HEK293T (cell line): Measurements from ENCODE around the gene CASP12.
A peak's percentile ranks its signal among the peaks of the same experiment; 100 is the strongest.
"Not testable (repeated sequence)": the region's sequence is repeated elsewhere in the genome, so short reads cannot be mapped to it uniquely, and the experiment has no call there.

ENCODE experiments used
- CTCF ChIA-PET: fragments of 350-600 bp; formaldehyde crosslinking; extraction: SDS; loops from one replicate; lab custom pipeline; 2021; ENCODE audit warnings: antibody characterized with exemption, inconsistent platforms; lab: Yijun Ruan, JAX
- POLR2A ChIA-PET: fragments of 350-600 bp; formaldehyde crosslinking; extraction: SDS; loops from one replicate; lab custom pipeline; 2020; ENCODE audit warnings: antibody characterized with exemption, inconsistent platforms; lab: Yijun Ruan, JAX
- DNase-seq: peaks from one replicate; pipeline ENCODE4 v3.0.0; 2012; ENCODE audit warnings: mixed read lengths; ENCODE audit errors: extremely low spot score
- ARNT ChIP-seq: fragments of 450-650 bp; IDR thresholded peaks from 2 replicates; pipeline ENCODE4 v1.6.1; 2017; ENCODE audit warnings: mild to moderate bottlenecking
- BHLHE40 ChIP-seq: fragments of 450-650 bp; IDR thresholded peaks from 2 replicates; pipeline ENCODE4 v1.6.1; 2016; ENCODE audit warnings: mild to moderate bottlenecking, moderate library complexity, borderline replicate concordance
- CTBP1 ChIP-seq: fragments of 450-650 bp; IDR thresholded peaks from 2 replicates; pipeline ENCODE4 v1.6.1; 2016; ENCODE audit warnings: borderline replicate concordance
- ELF4 ChIP-seq: fragments of 450-650 bp; IDR thresholded peaks from 2 replicates; pipeline ENCODE4 v1.6.1; 2017; ENCODE audit warnings: antibody characterized with exemption
- FOXA1 ChIP-seq: fragments of 450-650 bp; IDR thresholded peaks from 2 replicates; pipeline ENCODE4 v1.6.1; 2016; ENCODE audit warnings: mild to moderate bottlenecking
- FOXK2 ChIP-seq: fragments of 450-650 bp; IDR thresholded peaks from 2 replicates; pipeline ENCODE4 v1.6.1; 2016; ENCODE audit warnings: mild to moderate bottlenecking
- FOXM1 ChIP-seq: fragments of 450-650 bp; IDR thresholded peaks from 2 replicates; pipeline ENCODE4 v1.6.1; 2017; ENCODE audit warnings: mild to moderate bottlenecking, borderline replicate concordance
- HDGF ChIP-seq: fragments of 450-650 bp; IDR thresholded peaks from 2 replicates; pipeline ENCODE4 v1.6.1; 2017; ENCODE audit warnings: antibody characterized with exemption, borderline replicate concordance
- L3MBTL2 ChIP-seq: fragments of 450-650 bp; conservative IDR thresholded peaks from 2 replicates; pipeline ENCODE4 v1.6.1; 2016; ENCODE audit warnings: mild to moderate bottlenecking
- LEF1 ChIP-seq: fragments of 450-650 bp; IDR thresholded peaks from 2 replicates; pipeline ENCODE4 v1.6.1; 2017; ENCODE audit warnings: mild to moderate bottlenecking, borderline replicate concordance
- NFRKB ChIP-seq: fragments of 450-650 bp; IDR thresholded peaks from 2 replicates; pipeline ENCODE4 v1.6.1; 2016; ENCODE audit warnings: mild to moderate bottlenecking, moderate library complexity
- PKNOX1 ChIP-seq: fragments of 450-650 bp; IDR thresholded peaks from 2 replicates; pipeline ENCODE4 v1.6.1; 2016
- SP1 ChIP-seq: fragments of 450-650 bp; IDR thresholded peaks from 2 replicates; pipeline ENCODE4 v1.6.1; 2017
- SUZ12 ChIP-seq: fragments of 450-650 bp; IDR thresholded peaks from 2 replicates; pipeline ENCODE4 v1.6.1; 2016; ENCODE audit warnings: mild to moderate bottlenecking
- TARDBP ChIP-seq: fragments of 450-650 bp; IDR thresholded peaks from 2 replicates; pipeline ENCODE4 v1.6.1; 2016
- ZNF384 ChIP-seq: fragments of 450-650 bp; IDR thresholded peaks from 2 replicates; pipeline ENCODE4 v1.6.1; 2016

Gene CASP12

DNA sequence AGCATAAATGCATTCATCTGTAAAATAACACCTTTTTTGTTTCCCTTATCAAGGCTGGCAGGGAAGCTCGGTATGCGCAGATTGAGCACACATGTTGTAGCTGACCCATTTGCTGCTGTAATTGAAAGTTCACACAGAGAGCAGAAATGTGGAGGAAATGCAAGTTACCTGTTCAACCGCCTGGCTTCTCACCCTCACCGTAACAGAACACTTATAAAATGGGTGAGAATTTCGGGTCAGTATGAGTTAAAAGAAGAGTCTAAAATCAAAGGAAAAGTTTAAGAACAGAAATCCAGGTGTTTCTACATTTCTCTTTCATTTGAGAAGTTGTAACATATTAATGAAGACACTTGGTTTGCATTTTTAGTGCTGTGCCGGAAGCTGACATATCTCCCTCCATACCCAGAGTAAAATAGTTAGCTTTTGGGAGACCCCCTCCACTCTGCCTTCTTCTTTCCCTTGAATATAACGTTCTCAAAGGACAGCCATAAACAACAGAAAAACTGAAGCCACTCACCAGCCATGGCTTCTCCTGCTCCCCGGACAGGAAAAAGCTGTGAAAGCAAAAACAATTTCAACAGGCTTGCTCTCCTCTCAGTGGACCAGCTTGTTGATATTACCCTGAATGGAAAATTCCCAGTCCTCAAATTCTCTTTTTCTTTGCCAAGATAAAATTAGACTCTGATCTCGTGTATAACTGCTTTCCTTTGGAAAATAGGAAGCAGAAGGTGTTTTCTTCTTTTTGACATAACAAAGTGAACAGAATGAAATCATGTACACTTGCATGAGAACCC is at the start of gene CASP12:
CASP12 (minus strand) TSS at position 570 of the 794 bp plus-strand sequence.
- CTCF ChIA-PET, result no interaction called here
- no peak for DNase-seq
- POLR2A ChIA-PET, result no interaction called here

DNA sequence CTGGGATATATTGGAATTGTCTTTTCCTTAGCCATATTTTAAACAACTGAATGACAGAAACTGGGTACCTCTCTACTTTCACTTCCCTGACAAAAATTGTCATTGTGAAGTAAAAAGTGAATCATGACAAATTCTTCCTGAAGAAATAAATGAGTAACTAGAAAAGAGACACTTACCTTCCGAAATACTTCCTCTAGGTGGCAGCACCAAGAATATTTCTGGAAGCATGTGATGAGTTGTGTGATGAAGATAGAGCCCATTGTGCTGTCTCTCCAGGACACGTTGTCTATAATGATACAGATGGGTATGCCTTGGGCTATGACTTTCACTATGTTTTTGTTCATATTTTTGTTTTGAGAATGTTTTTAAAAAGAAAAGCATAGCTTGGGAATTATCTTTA is 48.6 kb upstream of the CASP12 start:
- ChIA-PET POLR2A (no interaction called here), CTCF (no interaction called here)
- TF ChIP-seq LEF1 (no peak), L3MBTL2 (no peak), CTBP1 (no peak), HDGF (no peak), ZNF384 (no peak), SP1 (no peak), ARNT (no peak), SUZ12 (no peak), NFRKB (no peak), FOXA1 (no peak), BHLHE40 (no peak), ELF4 (no peak), FOXK2 (no peak), PKNOX1 (no peak), FOXM1 (no peak), TARDBP (no peak)
- peak; percentile 15 for DNase-seq

More for the DNA sequence above, at the start of gene CASP12:
- no peak for TF ChIP-seq ELF4
- no peak for TF ChIP-seq LEF1
- no peak for TF ChIP-seq FOXM1
- no peak for TF ChIP-seq FOXA1
- no peak for TF ChIP-seq PKNOX1
- TF ChIP-seq CTBP1, result no peak
- no peak for TF ChIP-seq SUZ12
- no peak for TF ChIP-seq ZNF384
- no peak for TF ChIP-seq SP1
- no peak for TF ChIP-seq L3MBTL2
- no peak for TF ChIP-seq NFRKB
- TF ChIP-seq ARNT, result no peak
- TF ChIP-seq BHLHE40, result no peak
- TF ChIP-seq TARDBP, result no peak
- no peak for TF ChIP-seq FOXK2
- no peak for TF ChIP-seq HDGF

DNA sequence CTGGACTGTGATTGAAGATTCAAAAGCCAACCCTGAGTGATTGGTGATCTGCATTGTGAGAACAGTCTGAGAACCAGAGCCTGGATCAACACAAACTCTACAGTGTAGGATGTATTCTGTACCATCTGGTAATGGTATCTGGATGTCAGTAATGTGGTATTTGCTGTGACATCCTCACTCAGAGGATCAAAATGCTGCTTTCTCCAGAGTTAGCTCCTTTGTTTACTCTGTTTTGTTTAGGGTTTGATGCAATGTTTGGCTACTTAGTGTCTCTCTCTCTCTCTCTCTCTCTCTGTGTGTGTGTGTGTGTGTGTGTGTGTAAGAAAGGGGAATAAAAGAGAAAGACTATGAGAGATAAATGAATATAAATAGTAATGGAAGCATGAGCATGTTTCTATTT is 45.8 kb upstream of the CASP12 start:
- CTCF ChIA-PET, result no interaction called here
- TF ChIP-seq SP1 (no peak), FOXK2 (no peak), TARDBP (no peak), HDGF (no peak), PKNOX1 (no peak), NFRKB (no peak)
- POLR2A ChIA-PET, result no interaction called here
- no peak for DNase-seq

- DNase-seq, result no peak
- ChIA-PET POLR2A (no interaction called here), CTCF (no interaction called here)
- TF ChIP-seq SUZ12 (no peak), TARDBP (no peak), CTBP1 (no peak), ELF4 (no peak), BHLHE40 (no peak), NFRKB (no peak), ARNT (no peak), FOXA1 (no peak), PKNOX1 (no peak), FOXK2 (no peak), FOXM1 (no peak)
These were observed 45.3 kb upstream of the CASP12 start for GRCh38 chr11:104943561-104943960.

DNA sequence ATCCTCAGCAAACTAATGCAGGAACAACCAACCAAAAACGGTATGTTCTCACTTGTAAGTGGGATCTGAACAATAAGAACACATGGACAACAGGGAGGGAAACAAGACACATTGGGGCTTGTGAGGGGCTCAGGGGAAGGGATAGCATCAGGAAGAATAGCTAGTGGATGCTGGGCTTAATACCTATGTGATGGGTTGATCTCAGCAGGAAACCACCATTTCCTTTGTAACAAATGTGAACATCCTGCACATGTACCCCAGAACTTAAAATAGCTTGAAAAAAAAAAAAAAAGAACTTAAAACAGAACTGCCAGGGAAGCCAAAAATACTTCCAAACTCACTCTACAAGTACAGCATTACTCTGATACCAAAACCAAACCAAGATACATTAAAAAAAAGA is 36.3 kb upstream of the CASP12 start:
- ChIA-PET POLR2A (no interaction called here), CTCF (no interaction called here)
- DNase-seq, result no peak
- no peak for TF ChIP-seq HDGF

GRCh38 chr11:104934073-104934472 is 35.8 kb upstream of the CASP12 start:
- DNase-seq, CTCF ChIA-PET, POLR2A ChIA-PET: not testable (repeated sequence)
